GM18519 (cell line): ENCODE data around the gene SYT17.

Experiments
- ATAC-seq: cut with Tn5 transposase; IDR thresholded peaks from one replicate; pipeline ENCODE4 v1.9.1; 2021; ENCODE audit warnings: mild to moderate bottlenecking, moderate library complexity; ENCODE audit not compliant: unreplicated experiment, low FRiP score

SYT17 gene

GRCh38 chr16:19137201-19138128 lies 30.6 kb upstream of the SYT17 start:
- no peak for ATAC-seq

GRCh38 chr16:19138601-19139000 lies 29.4 kb upstream of the SYT17 start:
- ATAC-seq, result no peak

GRCh38 chr16:19139436-19140091 lies 28.5 kb upstream of the SYT17 start:
- no peak for ATAC-seq

GRCh38 chr16:19140396-19140795 lies 27.6 kb upstream of the SYT17 start:
- ATAC-seq, result no peak

- ATAC-seq, result no peak
These were observed 25.0 kb upstream of the SYT17 start for GRCh38 chr16:19142939-19143598.

- no peak for ATAC-seq
These were observed 24.5 kb upstream of the SYT17 start for GRCh38 chr16:19143599-19143956.

GRCh38 chr16:19145010-19145409 lies 23.0 kb upstream of the SYT17 start:
- no peak for ATAC-seq

GRCh38 chr16:19147126-19147525 lies 20.9 kb upstream of the SYT17 start:
- no peak for ATAC-seq

GRCh38 chr16:19147627-19148026 lies 20.4 kb upstream of the SYT17 start:
- no peak for ATAC-seq

- no peak for ATAC-seq
These were observed 19.9 kb upstream of the SYT17 start for GRCh38 chr16:19148189-19148588.

- no peak for ATAC-seq
These were observed 16.7 kb upstream of the SYT17 start for GRCh38 chr16:19151310-19151709.

- ATAC-seq, result no peak
These were observed 16.0 kb upstream of the SYT17 start for GRCh38 chr16:19152042-19152441.

- ATAC-seq, result no peak
These were observed 14.2 kb upstream of the SYT17 start for GRCh38 chr16:19153876-19154275.

GRCh38 chr16:19162085-19162484 lies 6.0 kb upstream of the SYT17 start:
- no peak for ATAC-seq

GRCh38 chr16:19163215-19163614 lies 4.8 kb upstream of the SYT17 start:
- ATAC-seq, result no peak

- no peak for ATAC-seq
These were observed 3.8 kb upstream of the SYT17 start for GRCh38 chr16:19164285-19164684.

GRCh38 chr16:19165101-19165500 lies 2.9 kb upstream of the SYT17 start:
- no peak for ATAC-seq

GRCh38 chr16:19166500-19166899 lies 1.5 kb upstream of the SYT17 start:
- no peak for ATAC-seq

GRCh38 chr16:19168371-19169081 lies 486 bp downstream of the SYT17 start:
- no peak for ATAC-seq

GRCh38 chr16:19169082-19169639 lies 1.1 kb downstream of the SYT17 start:
- no peak for ATAC-seq
